DND-41 (cell line): ENCODE results near the gene PGK1.

Experiments used
- EZH2 ChIP-seq: IDR thresholded peaks from 3 replicates; pipeline ENCODE4 v1.6.1; 2012; ENCODE audit warnings: borderline replicate concordance, low read depth, mild to moderate bottlenecking, moderate library complexity, low read length, inconsistent platforms; ENCODE audit not compliant: severe bottlenecking
- TF ChIP-seq, protein P1 (sequence below): IDR thresholded peaks from 2 replicates; pipeline ENCODE4 v1.5.1; 2012; ENCODE audit warnings: borderline replicate concordance, low read length, moderate library complexity, mild to moderate bottlenecking; ENCODE audit not compliant: poor library complexity, severe bottlenecking; ENCODE audit errors: extremely low read depth

DNA sequence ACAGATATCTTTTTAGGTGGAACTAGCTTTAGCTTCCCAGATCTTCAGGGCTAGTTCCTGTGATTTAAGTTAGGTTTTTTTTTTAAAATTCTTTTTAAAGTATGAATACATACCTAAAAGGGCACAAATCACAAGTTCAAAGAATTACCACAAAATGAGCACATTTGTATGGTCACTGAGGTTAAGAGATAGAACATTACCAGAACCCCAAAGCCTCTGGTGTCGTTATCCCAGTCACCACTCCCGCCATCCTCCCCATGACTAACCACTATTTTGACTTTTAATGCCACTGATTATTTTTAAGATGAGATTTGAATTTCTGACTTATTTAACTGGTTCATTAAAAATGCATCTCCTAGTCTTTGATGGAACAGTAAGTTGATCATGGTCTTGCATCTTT lies 5.4 kb downstream of the PGK1 start:
- TF ChIP-seq, protein P1, sequence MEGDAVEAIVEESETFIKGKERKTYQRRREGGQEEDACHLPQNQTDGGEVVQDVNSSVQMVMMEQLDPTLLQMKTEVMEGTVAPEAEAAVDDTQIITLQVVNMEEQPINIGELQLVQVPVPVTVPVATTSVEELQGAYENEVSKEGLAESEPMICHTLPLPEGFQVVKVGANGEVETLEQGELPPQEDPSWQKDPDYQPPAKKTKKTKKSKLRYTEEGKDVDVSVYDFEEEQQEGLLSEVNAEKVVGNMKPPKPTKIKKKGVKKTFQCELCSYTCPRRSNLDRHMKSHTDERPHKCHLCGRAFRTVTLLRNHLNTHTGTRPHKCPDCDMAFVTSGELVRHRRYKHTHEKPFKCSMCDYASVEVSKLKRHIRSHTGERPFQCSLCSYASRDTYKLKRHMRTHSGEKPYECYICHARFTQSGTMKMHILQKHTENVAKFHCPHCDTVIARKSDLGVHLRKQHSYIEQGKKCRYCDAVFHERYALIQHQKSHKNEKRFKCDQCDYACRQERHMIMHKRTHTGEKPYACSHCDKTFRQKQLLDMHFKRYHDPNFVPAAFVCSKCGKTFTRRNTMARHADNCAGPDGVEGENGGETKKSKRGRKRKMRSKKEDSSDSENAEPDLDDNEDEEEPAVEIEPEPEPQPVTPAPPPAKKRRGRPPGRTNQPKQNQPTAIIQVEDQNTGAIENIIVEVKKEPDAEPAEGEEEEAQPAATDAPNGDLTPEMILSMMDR, result no peak
- no peak for TF ChIP-seq EZH2
